ENCODE measurements around the gene MB. TPM values are rescaled to one million over a fixed set of nuclear protein-coding genes. Genes with fewer than 3 reads are reported as not detected.

MB gene
- total RNA-seq, 3 donors from 2014 or later: 0.48 to 13.1 (median 10.0) TPM

GRCh38 chr22:35592418-35592967 is 24.6 kb downstream of the MB start:
- H3K27ac ChIP-seq: peak overlapping the region in 1 of 2 donors; percentile 43
- intact Hi-C loops (cut with DNase I; ENCODE audit: low total_unique reads): no loop called here
- H3K27me3 ChIP-seq: no peaks in the 10 kb centered on the region
- no peaks in the 10 kb centered on the region for H3K36me3 ChIP-seq
- H3K4me3 ChIP-seq: no peak overlapping the region
- TF ChIP-seq POLR2A (IDR thresholded peaks at IDR 0.05) (no peak), CTCF (IDR thresholded peaks at IDR 0.05) (no peak), POLR2AphosphoS5 (IDR thresholded peaks at IDR 0.05) (no peak)
- no peaks in the 10 kb centered on the region for H3K9me3 ChIP-seq
- H3K4me1 ChIP-seq: peaks cover 0 to 5% of the 10 kb centered on the region in 2 donors
- no peak for DNase-seq (ENCODE audit: low spot score in 2 of 2)

GRCh38 chr22:35591714-35592417 is 25.3 kb downstream of the MB start:
- intact Hi-C loops (cut with DNase I; ENCODE audit: low total_unique reads): no loop called here
- Histone ChIP-seq H3K27ac (peak overlapping the region in 1 of 2 donors; percentile 43), H3K4me1 (peaks cover 0 to 10% of the 10 kb centered on the region in 2 donors), H3K4me3 (no peak overlapping the region), H3K27me3 (no peaks in the 10 kb centered on the region), H3K9me3 (no peaks in the 10 kb centered on the region), H3K36me3 (no peaks in the 10 kb centered on the region)
- no peak for TF ChIP-seq POLR2AphosphoS5 (IDR thresholded peaks at IDR 0.05)
- TF ChIP-seq CTCF (IDR thresholded peaks at IDR 0.05): no peak
- no peak for TF ChIP-seq POLR2A (IDR thresholded peaks at IDR 0.05)
- no peak for DNase-seq (ENCODE audit: low spot score in 2 of 2)

GRCh38 chr22:35590634-35591295 is 26.4 kb downstream of the MB start:
- Histone ChIP-seq H3K4me3 (no peak overlapping the region), H3K9me3 (no peaks in the 10 kb centered on the region), H3K27me3 (no peaks in the 10 kb centered on the region), H3K36me3 (no peaks in the 10 kb centered on the region), H3K4me1 (peaks cover 0 to 11% of the 10 kb centered on the region in 2 donors), H3K27ac (peak overlapping the region in 1 of 2 donors; percentile 25)
- TF ChIP-seq CTCF (IDR thresholded peaks at IDR 0.05) (no peak), POLR2A (IDR thresholded peaks at IDR 0.05) (no peak), POLR2AphosphoS5 (IDR thresholded peaks at IDR 0.05) (no peak)
- DNase-seq (ENCODE audit: low spot score in 2 of 2): no peak
- intact Hi-C loops (cut with DNase I; ENCODE audit: low total_unique reads): no loop called here

GRCh38 chr22:35589756-35590093 is 27.4 kb downstream of the MB start:
- no peak overlapping the region for H3K4me3 ChIP-seq
- no peak for DNase-seq (ENCODE audit: low spot score in 2 of 2)
- intact Hi-C loops (cut with DNase I; ENCODE audit: low total_unique reads): loop anchor here (10.0 kb wide), 2 partner anchors 165 to 245 kb away; no protein-coding TSS in a partner anchor
- H3K27ac ChIP-seq: peak overlapping the region; percentile 46 to 72
- H3K9me3 ChIP-seq: no peaks in the 10 kb centered on the region
- TF ChIP-seq CTCF (IDR thresholded peaks at IDR 0.05) (no peak), POLR2AphosphoS5 (IDR thresholded peaks at IDR 0.05) (no peak), POLR2A (IDR thresholded peaks at IDR 0.05) (no peak)
- H3K27me3 ChIP-seq: no peaks in the 10 kb centered on the region
- H3K36me3 ChIP-seq: no peaks in the 10 kb centered on the region
- H3K4me1 ChIP-seq: peaks cover 0 to 11% of the 10 kb centered on the region in 2 donors

All from breast epithelium (tissue), 4 donors.